ENCODE measurements around the gene TMEFF2. TPM values are rescaled to one million over a fixed set of nuclear protein-coding genes. Genes with fewer than 3 reads are reported as not detected.

Gene TMEFF2
- total RNA-seq, 1 donor from 2014 or later, result not detected

GRCh38 chr2:191933307-191934105 lies 261.2 kb downstream of the TMEFF2 start:
- H3K36me3 ChIP-seq, result no peaks in the 10 kb centered on the region
- intact Hi-C loops (cut with DNase I), result no loop called here
- no peaks in the 10 kb centered on the region for H3K4me1 ChIP-seq
- H3K27me3 ChIP-seq, result no peaks in the 10 kb centered on the region
- no peak for TF ChIP-seq CTCF (IDR thresholded peaks at IDR 0.05)
- no peak overlapping the region for H3K4me3 ChIP-seq
- no peaks in the 10 kb centered on the region for H3K9me3 ChIP-seq
- DNase-seq (ENCODE audit: low spot score in 2 of 2), result no peak
- H3K27ac ChIP-seq, result no peak overlapping the region

GRCh38 chr2:191932286-191932685 lies 262.4 kb downstream of the TMEFF2 start:
- Histone ChIP-seq H3K27ac (no peak overlapping the region), H3K36me3 (no peaks in the 10 kb centered on the region), H3K4me3 (no peak overlapping the region), H3K9me3 (no peaks in the 10 kb centered on the region), H3K4me1 (peaks cover 0 to 5% of the 10 kb centered on the region in 2 donors), H3K27me3 (no peaks in the 10 kb centered on the region)
- DNase-seq (ENCODE audit: low spot score in 2 of 2), result no peak
- intact Hi-C loops (cut with DNase I), result no loop called here
- no peak for TF ChIP-seq CTCF (IDR thresholded peaks at IDR 0.05)

- Histone ChIP-seq H3K9me3 (no peaks in the 10 kb centered on the region), H3K27ac (no peak overlapping the region), H3K4me1 (peaks cover 0 to 5% of the 10 kb centered on the region in 2 donors), H3K36me3 (no peaks in the 10 kb centered on the region), H3K27me3 (no peaks in the 10 kb centered on the region), H3K4me3 (no peak overlapping the region)
- intact Hi-C loops (cut with DNase I), result no loop called here
- TF ChIP-seq CTCF (IDR thresholded peaks at IDR 0.05), result no peak
- DNase-seq (ENCODE audit: low spot score in 2 of 2), result no peak
Observed at GRCh38 chr2:191931329-191931728, 263.4 kb downstream of the TMEFF2 start.

- no peak for DNase-seq (ENCODE audit: low spot score in 2 of 2)
- intact Hi-C loops (cut with DNase I), result no loop called here
- no peak for TF ChIP-seq CTCF (IDR thresholded peaks at IDR 0.05)
- H3K36me3 ChIP-seq, result no peaks in the 10 kb centered on the region
- peaks cover 0 to 5% of the 10 kb centered on the region in 2 donors for H3K4me1 ChIP-seq
- H3K4me3 ChIP-seq, result no peak overlapping the region
- H3K27me3 ChIP-seq, result no peaks in the 10 kb centered on the region
- no peaks in the 10 kb centered on the region for H3K9me3 ChIP-seq
- H3K27ac ChIP-seq, result no peak overlapping the region
Observed at GRCh38 chr2:191930205-191930604, 264.5 kb downstream of the TMEFF2 start.

GRCh38 chr2:191929288-191929687 lies 265.4 kb downstream of the TMEFF2 start:
- Histone ChIP-seq H3K9me3 (no peaks in the 10 kb centered on the region), H3K27me3 (no peaks in the 10 kb centered on the region), H3K36me3 (no peaks in the 10 kb centered on the region), H3K27ac (no peak overlapping the region), H3K4me1 (peaks cover 0 to 5% of the 10 kb centered on the region in 2 donors), H3K4me3 (no peak overlapping the region)
- no peak for TF ChIP-seq CTCF (IDR thresholded peaks at IDR 0.05)
- intact Hi-C loops (cut with DNase I), result no loop called here
- no peak for DNase-seq (ENCODE audit: low spot score in 2 of 2)
